ENCODE measurements around the gene IMMT.
A peak's percentile ranks its signal among the peaks of the same experiment; 100 is the strongest.

The IMMT gene

DNA sequence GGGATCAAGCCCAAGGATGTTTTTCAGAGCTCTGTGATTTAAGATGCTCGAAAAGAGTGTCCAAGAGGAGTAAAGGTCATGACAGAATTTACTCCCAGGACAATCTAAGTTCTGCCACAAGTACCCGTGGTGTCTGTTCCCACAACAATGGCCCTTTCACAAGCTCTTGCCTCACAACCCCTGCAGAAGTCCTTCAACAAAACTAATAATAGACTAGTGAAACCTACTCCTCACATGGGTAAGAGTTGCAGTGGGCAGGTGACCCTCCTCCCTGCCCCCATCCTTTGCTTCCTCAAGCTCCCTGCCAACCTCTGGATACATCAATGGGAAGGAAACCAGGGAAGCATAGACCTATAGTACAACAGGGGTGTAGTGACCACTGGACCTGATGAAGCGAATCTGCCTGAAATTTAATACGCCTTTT lies 54.3 kb downstream of the IMMT start:
- DNase-seq (ENCODE audit: low read depth) = no peak

DNA sequence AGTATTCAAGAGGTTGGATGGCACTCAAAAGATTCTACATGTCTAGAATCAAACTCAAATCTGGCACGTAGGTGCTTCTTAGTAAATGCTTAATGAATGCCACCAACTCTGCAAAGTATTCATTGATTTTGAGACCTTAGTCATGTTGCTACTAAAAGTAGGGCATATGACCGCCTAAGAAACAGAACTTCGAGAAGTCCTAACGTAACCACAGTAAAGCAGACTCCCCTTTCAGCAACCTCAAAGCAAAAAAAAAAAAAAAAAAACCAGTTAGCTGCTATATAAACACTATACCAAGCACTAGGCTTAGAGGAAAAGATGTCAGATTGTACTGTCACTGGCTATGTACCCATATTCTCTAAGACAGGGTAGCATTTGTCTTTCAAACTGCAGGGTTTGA lies 55.3 kb downstream of the IMMT start:
- no peak for DNase-seq (ENCODE audit: low read depth)

DNA sequence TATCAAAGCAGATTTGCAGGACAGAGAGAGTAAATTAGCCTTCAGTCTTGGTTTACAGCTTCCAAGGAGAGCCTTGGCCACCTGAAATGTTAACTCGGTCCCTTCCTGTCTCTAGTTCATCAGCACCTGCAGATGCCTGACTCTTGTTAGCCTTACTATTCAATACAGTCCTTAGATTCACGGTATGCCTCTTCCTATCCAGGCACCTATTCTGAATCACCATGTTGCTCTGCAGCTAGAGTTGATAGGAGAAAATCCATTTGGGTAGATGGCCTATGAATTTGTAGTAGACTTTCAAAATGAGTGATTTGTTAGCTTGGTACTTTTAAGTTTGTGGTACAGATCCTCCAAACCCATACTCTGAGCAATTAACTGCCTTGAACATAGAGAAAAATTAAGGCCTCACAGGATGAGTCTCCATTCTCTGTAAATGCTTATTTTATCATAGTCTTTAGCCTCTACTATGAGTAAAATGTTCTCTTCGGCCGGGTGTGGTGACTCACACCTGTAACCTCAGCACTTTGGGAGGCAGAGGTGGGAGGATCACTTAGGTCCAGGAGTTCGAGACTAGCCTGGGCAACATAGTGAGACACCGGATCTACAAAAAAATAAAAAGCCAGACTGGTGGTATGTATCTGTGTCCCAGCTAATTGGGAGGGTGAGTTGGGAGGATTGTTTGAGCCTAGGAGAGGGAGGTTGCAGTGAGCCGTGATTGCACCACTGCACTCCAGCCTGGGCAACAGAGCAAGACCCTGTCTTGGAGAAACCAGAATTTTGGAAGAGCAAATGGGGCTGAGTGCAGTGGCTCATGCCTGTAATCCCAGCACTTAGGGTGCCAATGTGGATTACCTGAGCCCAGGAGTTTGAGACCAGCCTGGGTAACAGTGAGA lies 56.3 kb downstream of the IMMT start:
- DNase-seq (ENCODE audit: low read depth) = no peak

DNA sequence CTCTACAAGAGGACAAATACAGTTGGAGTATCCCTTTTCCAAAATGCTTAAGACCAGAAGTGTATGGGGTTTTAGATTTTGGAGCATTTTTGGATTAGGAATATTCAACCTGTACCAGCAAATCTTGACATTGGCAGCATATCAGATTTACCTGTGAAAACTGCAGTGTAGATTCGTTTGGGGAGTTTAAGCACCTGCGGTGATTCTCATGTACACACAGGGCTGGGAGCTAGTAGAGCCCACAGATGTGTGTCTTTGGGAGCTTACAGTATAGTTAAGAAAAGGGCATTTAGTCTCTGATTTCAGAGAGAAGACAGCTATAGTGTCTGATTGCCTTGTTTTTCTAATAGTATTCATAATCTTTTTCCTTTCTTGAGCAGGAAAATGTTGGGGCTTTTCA lies 59.1 kb downstream of the IMMT start:
- DNase-seq (ENCODE audit: low read depth) = no peak

- DNase-seq (ENCODE audit: low read depth) = no peak
Measured at GRCh38 chr2:86135653-86136052, 59.6 kb downstream of the IMMT start.

DNA sequence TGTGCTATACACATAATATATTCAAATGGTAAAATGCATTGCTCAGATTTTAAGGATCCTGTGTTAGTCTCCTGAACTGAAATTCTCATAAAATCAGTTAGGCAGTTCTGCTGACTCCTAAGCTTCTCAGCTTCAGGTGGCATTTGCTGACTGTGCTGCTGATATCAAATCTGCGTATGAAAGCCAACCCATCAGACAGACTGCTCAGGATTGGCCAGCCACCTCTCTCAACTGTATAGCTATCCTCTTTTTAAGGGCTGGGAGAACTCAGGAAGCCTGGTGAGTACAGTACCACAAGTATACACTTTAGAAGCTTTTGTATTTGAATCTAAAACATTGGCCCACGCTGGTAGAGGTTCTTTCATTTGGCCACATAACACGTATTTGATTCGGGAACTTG lies 60.6 kb downstream of the IMMT start:
- DNase-seq (ENCODE audit: low read depth) = no peak

DNA sequence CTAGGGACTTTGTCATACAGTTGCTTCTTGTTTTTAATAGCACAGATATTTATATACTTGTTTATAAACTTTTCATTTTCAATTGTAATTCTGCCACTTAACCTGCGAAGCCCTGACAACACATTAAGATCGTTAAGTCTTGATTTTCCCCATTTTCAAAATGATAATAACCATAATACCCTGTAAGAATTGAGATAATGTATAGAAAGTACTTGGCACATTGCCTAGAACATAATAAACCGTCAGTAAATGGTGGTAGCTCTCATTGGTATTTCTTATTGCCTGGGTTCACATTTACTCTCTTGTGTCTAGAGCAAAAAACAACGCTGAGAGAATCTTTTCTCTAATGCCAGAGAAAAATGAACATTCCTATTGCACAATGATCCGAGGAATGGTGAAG lies 70.6 kb downstream of the IMMT start:
- DNase-seq (ENCODE audit: low read depth) = no peak

GRCh38 chr2:86123328-86123925 lies 71.8 kb downstream of the IMMT start:
- DNase-seq (ENCODE audit: low read depth) = no peak

DNA sequence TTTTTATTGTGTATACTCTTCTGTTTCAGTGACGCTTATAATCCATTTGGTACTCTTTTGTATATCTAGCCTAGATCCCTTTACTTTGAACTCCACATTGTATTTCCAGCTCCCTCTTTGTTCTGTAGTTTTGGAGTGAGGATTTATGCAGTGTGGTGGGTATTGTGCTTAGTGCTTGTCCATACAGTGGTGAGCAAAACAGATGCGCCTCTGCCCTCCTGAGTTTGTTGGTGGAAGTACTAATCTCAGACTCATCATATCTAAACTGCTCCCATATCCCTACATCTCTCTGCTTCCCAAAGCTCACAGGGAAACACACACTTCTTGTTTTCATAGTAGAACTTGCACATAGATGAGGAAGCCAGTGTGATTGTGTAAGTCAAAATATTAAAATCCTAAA lies 77.1 kb downstream of the IMMT start:
- no peak for DNase-seq (ENCODE audit: low read depth)

DNA sequence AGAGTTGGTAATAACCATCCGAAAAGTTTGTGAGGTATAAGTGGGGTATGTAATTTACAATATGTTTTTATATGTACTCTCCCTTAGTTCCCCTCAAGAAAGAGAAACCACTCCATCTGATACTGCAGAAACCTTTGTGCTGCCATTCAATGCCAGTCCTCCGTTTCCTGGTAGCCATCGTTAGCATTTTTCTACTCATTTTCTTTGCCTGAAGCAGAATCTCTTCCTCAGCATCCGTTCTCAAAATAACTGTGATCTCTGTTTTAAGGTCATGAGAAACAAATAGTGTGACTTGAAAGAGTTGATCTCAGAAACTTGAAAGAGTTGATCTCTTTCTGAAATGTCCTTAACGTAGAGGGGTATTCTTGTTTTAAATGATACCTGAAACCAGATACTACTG lies 88.2 kb downstream of the IMMT start:
- no peak for DNase-seq (ENCODE audit: low read depth)

DNA sequence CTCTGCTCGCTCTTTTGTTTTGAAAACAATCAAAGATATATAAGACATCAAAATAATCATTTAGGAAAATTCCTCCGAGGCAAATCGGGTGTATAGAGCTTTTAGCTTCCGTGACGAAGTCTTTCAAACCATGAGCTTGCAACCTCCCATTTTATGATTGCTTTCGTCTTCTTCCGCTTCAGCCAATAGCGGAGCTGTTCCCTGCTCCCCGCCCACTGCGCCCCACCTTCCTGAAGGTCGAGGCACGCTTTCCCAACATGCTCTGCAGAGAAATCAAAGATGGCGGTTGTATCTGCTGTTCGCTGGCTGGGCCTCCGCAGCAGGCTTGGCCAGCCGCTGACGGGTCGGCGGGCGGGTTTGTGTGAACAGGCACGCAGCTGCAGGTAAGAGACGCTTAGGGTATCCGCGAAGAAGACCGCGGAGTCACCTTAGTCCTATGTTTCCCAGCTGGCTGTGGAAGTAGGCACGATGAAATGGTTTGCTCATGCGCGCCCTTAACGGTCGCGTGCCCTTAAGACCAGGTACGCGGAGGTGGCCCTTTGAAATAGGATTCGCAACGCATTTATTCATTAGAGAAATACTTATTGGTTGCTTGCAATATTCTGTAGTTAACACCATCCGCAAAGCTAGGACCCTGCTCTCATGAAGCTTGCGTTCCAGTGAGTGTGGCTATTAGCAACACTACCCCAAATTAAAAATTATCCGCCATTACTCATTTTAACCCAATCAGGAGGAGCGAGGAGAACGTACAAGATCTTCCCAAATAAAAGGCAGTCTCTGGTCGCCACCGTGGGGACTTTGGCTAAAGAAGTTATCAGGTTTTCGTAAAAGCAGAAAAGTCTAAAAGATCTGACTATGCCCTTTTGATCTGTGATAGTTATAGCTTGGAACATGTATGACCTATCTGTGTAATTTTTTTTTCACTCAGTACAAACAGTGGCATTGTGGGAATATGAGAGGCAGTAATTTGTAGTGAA lies 89.0 kb downstream of the IMMT start, which contains the start of gene PTCD3:
Gene PTCD3 (plus strand): TSS at position 267 of the 977 bp plus-strand sequence. CDS start 13 bp downstream, at position 280.
- peak; percentile 91 for DNase-seq (ENCODE audit: low read depth)

DNA sequence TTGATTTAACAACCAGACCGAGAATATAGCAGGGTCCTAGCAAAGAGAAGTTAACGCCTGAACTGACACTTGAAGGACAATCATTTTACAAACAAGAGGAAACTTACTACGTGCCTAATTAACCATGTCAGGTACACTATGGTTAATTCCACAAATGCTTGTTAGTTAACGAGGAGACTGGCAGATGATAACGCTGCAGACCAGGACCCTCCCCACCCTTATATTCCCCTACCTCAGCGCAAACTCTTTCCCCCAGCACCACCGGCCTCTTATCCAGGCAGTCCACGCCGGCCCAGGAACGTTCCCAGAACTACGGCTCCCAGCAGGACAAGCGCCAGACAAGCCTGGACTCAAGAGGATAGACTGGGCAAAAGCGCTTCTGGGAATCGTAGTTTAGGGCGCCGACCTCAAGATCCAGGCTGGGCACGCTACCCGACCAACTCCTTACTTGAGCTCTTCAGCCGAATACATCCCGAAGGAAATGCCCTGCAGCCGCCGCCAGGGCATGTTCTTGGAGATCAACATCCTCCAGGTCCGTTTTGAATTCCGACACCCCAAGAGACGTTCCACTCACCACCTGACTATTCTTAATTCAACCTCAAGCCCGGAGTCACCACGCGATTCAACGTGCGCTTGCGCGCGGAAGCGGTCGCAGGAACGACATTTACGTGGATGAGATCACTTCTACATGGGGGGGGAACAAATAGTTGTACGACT lies 89.9 kb downstream of the IMMT start, which contains the start of gene POLR1A:
Gene POLR1A (minus strand): TSS at position 635 of the 717 bp plus-strand sequence. CDS start 110 bp downstream, at position 525.
- peak; percentile 72 for DNase-seq (ENCODE audit: low read depth)

GRCh38 chr2:86102157-86102556 lies 93.1 kb downstream of the IMMT start:
- DNase-seq (ENCODE audit: low read depth) = no peak

DNA sequence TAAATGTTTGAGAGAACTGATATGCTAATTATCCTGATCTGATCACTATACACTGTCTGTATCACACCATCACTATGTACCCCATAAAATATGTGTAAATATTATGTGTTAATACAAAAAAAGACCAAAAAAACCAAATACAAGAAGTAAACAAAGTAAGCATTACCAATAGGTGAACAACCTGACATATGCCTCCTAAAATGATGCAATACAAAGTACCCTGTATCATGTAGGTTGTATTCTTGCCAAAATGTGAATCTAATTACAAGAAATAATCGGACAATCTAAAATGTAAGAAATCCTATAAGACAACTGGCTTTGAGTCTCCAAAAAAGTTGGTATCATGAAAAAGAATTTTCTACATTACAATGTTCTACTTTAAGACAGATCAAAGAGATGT lies 97.3 kb downstream of the IMMT start:
- no peak for DNase-seq (ENCODE audit: low read depth)

- DNase-seq (ENCODE audit: low read depth) = no peak
Measured at GRCh38 chr2:86097114-86097896, 98.0 kb downstream of the IMMT start.

GRCh38 chr2:86094229-86094628 lies 101.0 kb downstream of the IMMT start:
- no peak for DNase-seq (ENCODE audit: low read depth)

Data from activated T-helper 9 cell treated with anti-CD3 and anti-CD28 coated beads, Interleukin-2, amount 50 U/mL, for 16 hours (primary cell).